Glomerular visceral epithelial cell (primary cell): Measurements from ENCODE around the gene PPARG.
A peak's percentile ranks its signal among the peaks of the same experiment; 100 is the strongest.
"Not testable (repeated sequence)": the region's sequence is repeated elsewhere in the genome, so short reads cannot be mapped to it uniquely, and the experiment has no call there.

Source experiments
- DNase-seq: peaks from one replicate; pipeline ENCODE4 v3.0.0-alpha.2; 2016; ENCODE audit errors: extremely low spot score

Gene PPARG

DNA sequence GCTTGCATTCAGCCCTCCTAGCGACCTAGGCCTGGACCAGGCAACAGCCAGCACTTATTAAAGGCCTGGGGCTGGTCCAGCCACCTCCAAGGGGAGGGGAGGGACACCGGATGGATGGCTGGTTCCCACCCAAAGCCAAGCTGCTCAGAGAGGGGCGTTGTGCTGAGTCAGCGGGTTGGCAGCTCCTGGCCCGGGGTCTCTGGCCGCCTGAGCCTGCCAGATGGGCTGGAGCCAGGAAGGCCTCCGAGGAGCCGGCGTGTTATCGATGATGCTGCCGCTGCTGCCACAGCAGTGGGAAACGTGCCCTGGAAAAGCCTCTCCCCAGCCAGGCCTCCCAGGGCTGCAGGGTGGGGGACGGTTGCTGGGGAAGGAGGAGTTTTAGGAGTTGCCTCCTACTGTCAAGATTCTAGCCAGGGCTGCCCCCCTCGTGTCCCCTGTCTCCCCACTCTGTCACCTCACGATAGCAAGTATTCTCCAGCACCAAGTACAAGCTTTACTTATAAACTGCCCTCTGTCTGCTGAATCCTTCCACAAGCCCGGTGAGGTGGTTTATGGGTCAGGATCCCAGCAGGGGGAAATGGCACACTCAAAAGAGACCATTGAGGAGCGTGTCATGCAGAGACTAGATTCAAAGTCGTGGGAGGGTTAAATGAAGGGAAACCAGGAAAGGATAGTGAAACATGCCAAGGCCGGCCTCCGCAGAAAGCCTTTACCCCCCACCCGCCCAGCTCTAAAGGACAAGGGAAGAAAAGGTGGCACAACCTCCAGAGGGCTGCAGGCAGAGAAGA is 152.3 kb downstream of the PPARG start:
- DNase-seq, result no peak

GRCh38 chr3:12442654-12443501 is 154.0 kb downstream of the PPARG start:
- DNase-seq, result no peak

GRCh38 chr3:12443781-12444522 is 155.1 kb downstream of the PPARG start:
- no peak for DNase-seq

- peak; percentile 27 for DNase-seq
Measured at GRCh38 chr3:12444582-12445471, 156.0 kb downstream of the PPARG start.

GRCh38 chr3:12445523-12446240 is 156.8 kb downstream of the PPARG start:
- DNase-seq, result no peak

DNA sequence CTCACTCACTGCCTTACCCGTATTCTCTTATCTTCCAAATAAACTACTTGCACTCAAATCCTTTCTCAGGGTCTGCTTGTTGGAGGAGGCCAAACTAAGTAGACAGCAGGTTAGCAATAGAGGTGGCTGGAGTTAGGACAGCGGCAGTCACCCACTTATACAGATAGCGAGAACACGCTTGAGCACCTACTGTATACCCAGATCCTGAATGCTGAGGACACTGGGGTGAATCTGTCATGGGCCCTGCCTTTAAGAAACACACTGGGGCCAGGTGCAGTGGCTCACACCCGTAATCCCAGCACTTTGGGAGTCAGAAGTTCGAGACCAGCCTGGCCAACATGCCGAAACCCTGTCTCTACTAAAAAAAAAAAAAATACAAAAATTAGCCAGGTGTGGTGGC is 157.4 kb downstream of the PPARG start:
- DNase-seq, result no peak

GRCh38 chr3:12447075-12447474 is 158.2 kb downstream of the PPARG start:
- no peak for DNase-seq

DNA sequence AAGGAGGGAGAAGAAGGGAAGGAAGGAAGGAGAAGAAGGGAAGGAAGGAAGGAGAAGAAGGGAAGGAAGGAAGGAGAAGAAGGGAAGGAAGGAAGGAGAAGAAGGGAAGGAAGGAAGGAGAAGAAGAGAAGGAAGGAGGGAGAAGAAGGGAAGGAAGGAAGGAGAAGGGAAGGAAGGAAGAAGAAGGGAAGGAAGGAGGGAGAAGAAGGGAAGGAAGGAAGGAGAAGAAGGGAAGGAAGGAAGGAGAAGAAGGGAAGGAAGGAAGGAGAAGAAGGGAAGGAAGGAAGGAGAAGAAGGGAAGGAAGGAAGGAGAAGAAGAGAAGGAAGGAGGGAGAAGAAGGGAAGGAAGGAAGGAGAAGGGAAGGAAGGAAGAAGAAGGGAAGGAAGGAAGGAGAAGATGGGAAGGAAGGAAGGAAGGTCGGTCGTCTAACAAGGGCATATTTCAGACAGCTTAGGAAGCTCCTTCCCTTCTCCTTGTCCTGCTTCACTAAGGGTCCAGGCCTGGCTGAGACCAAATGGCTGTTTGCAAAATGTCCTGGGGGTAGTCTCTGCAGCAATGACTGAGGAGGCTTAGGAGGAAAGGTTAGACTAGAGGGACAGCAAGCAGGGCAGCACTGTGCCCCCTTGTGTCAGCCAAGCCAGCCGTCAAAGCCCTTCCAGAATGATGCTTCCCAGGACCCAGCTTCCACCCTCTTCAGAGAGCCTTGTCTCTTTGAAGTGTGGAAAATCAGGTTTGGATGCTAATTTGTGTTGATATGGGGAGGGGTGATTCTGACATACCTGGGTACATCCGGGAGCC is 159.7 kb downstream of the PPARG start:
- DNase-seq, result not testable (repeated sequence)

DNA sequence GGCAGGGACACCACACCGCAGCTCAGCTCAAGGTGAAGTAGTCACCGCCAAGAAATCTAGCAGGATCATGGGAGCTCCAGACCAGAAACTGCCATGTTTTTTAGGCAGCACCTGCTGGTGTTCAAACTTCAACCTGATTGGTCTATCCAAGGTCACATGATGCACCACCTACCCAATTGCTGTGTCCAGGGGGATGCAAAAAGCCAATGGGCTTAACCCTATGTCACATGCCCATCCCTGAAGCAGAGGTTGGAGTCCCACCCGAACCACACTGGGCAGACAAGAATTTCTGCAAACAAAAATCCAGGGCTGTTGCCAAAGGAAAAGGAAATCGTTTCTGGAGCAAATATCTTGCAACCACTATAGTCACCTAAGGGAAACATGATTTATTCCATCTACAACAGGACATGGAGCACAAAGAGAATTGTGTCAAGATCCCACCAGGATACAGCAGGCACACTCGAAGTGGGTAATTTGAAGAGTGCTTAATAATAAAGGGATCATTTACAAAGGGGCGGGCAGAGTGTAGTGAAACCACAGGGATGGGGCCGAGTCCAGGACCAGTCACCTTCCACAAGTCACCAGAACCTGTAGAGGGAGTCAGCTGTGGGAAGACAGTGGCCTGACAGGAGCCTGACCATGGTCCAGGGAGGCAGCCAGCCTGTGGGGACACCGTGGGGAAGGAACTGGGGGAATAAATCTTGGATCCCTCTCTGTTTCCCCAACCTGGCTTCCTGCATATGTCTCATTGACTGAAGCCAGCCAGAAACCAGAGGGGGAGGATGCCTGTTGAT is 161.2 kb downstream of the PPARG start:
- no peak for DNase-seq

DNA sequence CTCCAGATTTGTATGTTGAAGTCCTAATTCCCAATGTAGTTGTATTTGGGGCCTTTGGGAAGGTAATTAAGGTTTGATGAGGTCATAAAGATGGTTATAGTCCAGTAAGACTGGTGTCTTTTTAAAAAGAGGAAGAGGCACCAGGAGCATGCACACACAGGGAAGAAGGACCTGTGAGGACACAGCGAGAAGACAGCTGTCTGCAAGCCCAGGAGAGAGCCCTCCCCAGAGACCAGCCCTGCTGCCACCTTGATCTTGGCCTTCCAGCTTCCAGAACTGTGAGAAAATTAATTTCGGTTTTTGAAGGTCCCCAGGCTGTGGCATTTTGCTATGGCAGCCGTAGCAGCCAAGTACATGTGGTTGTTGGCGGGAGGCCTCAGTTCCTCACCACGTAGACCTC is 162.6 kb downstream of the PPARG start:
- DNase-seq, result no peak

GRCh38 chr3:12451960-12452359 is 163.1 kb downstream of the PPARG start:
- DNase-seq, result no peak

DNA sequence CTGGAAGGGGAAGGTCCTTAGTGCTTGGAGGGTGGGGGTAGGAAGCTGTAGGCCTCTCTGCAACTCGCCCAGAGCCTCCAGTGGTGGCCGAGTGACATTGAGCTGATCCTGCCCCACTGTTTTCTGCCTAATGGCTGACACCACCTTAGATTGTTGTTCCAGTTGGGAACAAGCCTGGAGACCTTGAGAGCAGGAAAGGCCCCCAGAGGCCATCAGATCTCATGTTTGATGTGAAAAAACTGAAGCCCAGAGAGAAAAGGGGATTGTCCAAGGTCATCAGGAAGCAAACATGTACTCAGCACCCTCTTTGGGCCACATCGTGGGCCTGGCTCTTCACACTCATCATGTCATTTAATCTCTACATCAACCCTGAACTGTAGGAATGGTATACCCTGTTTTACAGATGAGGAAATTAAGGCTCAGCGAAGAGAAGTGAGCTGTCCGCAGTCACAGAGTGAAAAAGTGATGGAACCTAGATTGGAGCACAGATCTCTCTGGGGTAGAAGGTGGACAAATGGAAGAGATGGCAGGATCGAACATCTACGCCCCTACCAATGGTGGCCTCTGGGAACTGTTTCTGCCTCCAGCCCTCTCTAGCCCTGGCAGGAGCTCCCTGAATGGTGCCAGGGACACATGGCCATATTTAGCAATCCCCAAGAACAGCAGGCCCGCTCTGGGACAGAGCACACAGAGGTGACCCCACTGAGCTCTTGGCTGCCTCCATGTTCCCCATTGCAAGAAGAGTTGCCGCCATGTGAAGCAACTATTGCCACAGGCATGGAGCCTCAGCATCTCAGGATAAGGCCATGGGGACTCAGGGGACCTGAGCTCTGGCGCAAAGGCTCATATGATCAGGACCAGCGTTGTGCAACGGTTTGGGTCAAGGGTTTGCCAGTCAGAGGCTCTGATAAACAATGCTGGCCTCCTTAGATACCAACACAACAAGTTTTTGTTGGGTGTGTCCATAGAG is 163.8 kb downstream of the PPARG start:
- no peak for DNase-seq

DNA sequence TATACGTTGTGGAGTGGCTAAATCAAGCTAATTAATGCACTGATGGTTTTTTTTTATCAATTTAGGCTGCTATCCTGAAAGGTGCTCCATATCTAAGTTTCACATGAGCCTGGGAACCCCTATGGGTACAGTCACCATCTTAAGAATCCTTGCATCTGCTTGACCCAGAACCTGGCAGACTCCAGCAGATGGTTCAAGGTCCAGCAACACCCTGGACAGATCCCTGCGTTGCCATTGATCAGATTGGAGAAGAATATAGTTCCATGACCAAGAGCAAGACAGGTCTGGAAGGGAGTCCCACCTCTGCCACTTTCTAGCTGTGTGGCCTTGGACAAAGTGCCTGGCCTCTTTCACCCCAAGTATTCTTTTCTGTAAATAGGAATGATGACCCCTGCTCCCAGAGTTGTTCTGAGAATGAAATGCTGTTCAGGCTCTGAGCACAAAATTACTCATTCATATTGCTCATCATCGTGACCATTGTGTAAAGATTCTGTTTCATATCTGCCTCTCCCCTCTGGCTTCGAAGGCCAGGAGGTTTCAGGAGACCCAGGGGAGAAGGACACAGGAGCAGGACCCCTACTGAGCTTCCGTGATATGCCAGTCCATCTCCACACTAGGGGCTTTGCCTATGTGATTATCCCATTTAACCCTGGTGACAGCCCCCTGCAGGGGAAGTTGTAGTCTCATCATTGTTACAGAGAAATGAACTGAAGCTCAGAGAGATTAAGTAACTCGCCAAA is 165.4 kb downstream of the PPARG start:
- no peak for DNase-seq

GRCh38 chr3:12454816-12455121 is 165.9 kb downstream of the PPARG start:
- DNase-seq, result peak; percentile 30

GRCh38 chr3:12455740-12456139 is 166.9 kb downstream of the PPARG start:
- DNase-seq, result no peak

GRCh38 chr3:12456441-12456840 is 167.6 kb downstream of the PPARG start:
- no peak for DNase-seq

GRCh38 chr3:12457380-12457779 is 168.5 kb downstream of the PPARG start:
- DNase-seq, result not testable (repeated sequence)
